Central memory CD8-positive, alpha-beta T cell (primary cell): ENCODE measurements around the gene CTU1.
"Not testable (repeated sequence)": the region's sequence is repeated elsewhere in the genome, so short reads cannot be mapped to it uniquely, and the experiment has no call there.

Experiments
- ATAC-seq: fragments of 150-1000 bp; cut with Tn5 transposase; replicated peaks from 2 replicates; pipeline ENCODE4 v1.10.0; 2022; ENCODE audit warnings: mild to moderate bottlenecking, moderate FRiP score, moderate number of reproducible peaks; ENCODE audit not compliant: poor library complexity, severe bottlenecking; ENCODE audit errors: extremely low read depth
- DNase-seq, 2 donors: peaks; one replicate each; pipeline ENCODE4 v3.0.0; 2021; ENCODE audit warnings: low spot score in 2 of 2
- H3K27ac Mint-ChIP-seq: one replicate; pipeline ENCODE4 v1.8.0; 2022; ENCODE audit warnings: low read depth, mild to moderate bottlenecking, moderate library complexity, mixed read lengths
- H3K27me3 Mint-ChIP-seq: one replicate; pipeline ENCODE4 v1.8.0; 2022; ENCODE audit warnings: mixed read lengths
- H3K36me3 Mint-ChIP-seq: one replicate; pipeline ENCODE4 v1.8.0; 2022; ENCODE audit warnings: mild to moderate bottlenecking, moderate library complexity, mixed read lengths; ENCODE audit not compliant: insufficient read depth
- H3K4me1 Mint-ChIP-seq: one replicate; pipeline ENCODE4 v1.8.0; 2022; ENCODE audit warnings: mixed read lengths
- H3K4me3 Mint-ChIP-seq: one replicate; pipeline ENCODE4 v1.8.0; 2022; ENCODE audit warnings: mild to moderate bottlenecking, moderate library complexity, mixed read lengths
- H3K9me3 Mint-ChIP-seq: one replicate; pipeline ENCODE4 v1.8.0; 2022; ENCODE audit warnings: mixed read lengths

CTU1 gene

DNA sequence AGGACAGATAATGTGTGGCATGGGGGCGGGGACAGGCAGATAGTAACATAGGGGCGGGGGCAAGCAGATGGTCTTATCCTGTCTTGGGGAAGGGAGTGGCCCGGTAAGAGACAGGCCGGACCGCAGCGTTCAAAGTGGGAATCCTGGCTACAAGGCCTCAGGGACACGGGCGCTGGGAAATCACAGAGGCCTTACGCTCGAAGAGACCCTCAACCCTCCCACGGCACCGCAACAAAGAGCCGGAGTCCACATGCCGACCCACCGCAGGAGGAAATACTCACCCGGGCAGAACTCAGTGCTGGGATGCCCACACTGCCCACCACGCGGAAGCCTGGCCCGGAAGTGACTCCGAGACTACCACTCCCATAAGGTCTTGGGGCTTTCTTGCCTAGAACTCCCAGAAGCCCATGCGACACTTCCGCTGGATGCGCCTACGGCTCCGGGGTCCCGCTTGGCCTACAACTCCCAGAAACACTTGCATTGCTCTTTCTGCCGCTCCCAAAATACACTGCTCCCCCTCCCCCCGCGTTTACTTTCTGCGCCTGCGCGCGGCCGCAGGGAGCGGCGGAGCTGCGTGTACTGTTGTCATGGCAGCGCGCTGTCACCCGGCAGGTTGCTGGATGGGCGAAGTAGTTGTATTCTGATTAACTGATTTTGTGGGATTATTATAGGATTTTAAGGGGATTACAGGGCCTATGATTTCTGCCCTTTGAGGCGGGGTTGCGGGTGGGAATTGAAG is at the start of gene CTU1:
CTU1 (minus strand) TSS at position 344 of the 739 bp plus-strand sequence. CDS start 3,840 bp downstream, outside the sequence.
- H3K9me3 Mint-ChIP-seq, result no peaks in the 10 kb centered on the region
- peak within 1 kb of the TSS; percentile 98 for H3K27ac Mint-ChIP-seq
- peak; percentile 90 to 98 for DNase-seq
- ATAC-seq, result peak; percentile 100
- peak within 1 kb of the TSS; percentile 90 for H3K4me3 Mint-ChIP-seq
- peaks cover 44% of the 10 kb centered on the region for H3K4me1 Mint-ChIP-seq
- no peaks in the 10 kb centered on the region for H3K27me3 Mint-ChIP-seq
- peaks cover 22% of the 10 kb centered on the region for H3K36me3 Mint-ChIP-seq

DNA sequence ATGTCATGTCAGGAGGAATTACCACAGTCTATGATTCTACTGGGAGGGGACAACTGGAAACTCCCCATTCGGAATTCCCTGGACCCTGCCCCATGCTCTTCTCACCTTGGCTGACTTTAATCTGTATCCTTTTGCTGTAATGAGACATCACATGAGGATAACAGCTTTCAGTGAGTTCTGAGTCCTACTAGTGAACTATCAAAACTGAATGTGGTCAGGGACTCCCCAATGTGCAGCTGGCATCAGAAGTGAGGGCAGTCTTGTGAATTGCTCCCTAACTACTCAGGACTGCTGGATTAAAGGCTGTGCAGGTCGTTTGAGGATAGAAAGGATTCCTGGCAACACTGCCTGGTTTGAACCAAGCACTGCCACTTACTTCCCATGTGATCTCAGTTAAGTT is 49.1 kb upstream of the CTU1 start:
- Mint-ChIP-seq H3K4me3 (no peak overlapping the region), H3K27ac (no peak overlapping the region), H3K9me3 (no peaks in the 10 kb centered on the region), H3K27me3 (no peaks in the 10 kb centered on the region), H3K36me3 (no peaks in the 10 kb centered on the region), H3K4me1 (peaks cover 12% of the 10 kb centered on the region)
- ATAC-seq (no peak), DNase-seq (no peak)

DNA sequence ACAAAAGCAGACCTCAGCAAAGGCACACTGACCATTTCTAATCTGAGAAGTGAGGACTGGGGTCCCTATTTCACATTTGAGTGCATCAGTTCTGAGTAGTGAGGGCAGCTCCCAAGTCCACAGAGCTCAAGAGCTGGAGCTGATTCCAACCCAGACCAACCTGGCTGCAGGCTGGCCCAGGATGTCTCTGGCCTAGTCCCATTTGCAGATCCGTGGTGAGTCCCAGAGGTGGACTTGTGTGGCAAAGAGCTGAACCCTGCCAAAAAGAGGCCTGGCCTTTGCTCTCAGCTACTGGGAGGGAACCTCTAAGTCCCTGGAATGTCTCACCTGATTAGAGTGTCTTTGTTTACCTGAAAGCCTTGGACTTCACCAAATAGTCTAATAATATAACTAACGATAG is 48.5 kb upstream of the CTU1 start:
- Mint-ChIP-seq H3K27me3 (no peaks in the 10 kb centered on the region), H3K4me3 (no peak overlapping the region), H3K4me1 (peaks cover 12% of the 10 kb centered on the region), H3K9me3 (no peaks in the 10 kb centered on the region), H3K36me3 (no peaks in the 10 kb centered on the region), H3K27ac (no peak overlapping the region)
- no peak for ATAC-seq
- DNase-seq, result no peak

DNA sequence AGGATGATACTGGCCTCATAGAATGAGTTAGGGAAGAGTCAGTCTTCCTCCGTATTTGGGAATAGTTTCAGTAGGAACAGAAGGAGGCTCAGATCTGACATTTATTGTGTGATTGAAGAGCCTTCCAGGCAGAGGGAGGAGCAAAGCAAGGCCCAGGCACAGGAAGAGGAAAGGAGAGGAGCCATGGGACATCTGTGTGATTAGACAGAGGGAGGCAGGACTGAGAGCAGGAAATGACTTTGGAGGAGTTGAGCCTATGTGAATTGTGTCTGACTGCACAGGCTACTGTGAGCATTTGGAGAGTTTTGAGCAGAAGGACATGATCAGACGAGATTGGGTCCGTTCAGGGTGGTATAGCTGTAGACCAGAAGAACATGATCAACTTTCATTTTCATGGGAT is 42.4 kb upstream of the CTU1 start:
- Mint-ChIP-seq H3K27ac (peak overlapping the region; percentile 9), H3K9me3 (peaks cover 6% of the 10 kb centered on the region)

DNA sequence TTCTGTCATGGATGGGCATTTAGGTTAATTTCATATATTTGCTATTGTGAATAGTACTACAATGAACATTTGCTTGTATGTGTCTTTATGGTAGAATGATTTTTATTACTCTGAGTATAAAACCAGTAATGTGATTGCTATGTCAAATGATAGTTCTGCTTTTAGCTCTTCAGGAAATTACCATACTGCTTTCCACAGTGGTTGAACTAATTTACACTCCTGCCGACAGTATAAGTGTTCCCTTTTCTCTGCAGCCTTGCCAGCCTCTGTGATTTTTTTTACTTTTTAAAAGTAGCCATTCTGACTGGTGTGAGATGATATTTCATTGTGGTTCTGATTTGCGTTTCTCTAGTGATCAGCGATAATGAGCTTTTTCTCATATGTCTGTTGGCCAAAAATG is 40.4 kb upstream of the CTU1 start:
- Mint-ChIP-seq H3K9me3 (peaks cover 6% of the 10 kb centered on the region), H3K27me3 (no peaks in the 10 kb centered on the region), H3K36me3 (peaks cover 3% of the 10 kb centered on the region), H3K4me3 (no peak overlapping the region), H3K4me1 (peaks cover 29% of the 10 kb centered on the region), H3K27ac (no peak overlapping the region)
- ATAC-seq (no peak), DNase-seq (no peak)

More for the DNA sequence above, 42.4 kb upstream of the CTU1 start:
- Mint-ChIP-seq H3K27me3 (no peaks in the 10 kb centered on the region), H3K4me3 (no peak overlapping the region), H3K4me1 (peaks cover 24% of the 10 kb centered on the region), H3K36me3 (peaks cover 3% of the 10 kb centered on the region)
- ATAC-seq, result no peak
- no peak for DNase-seq

DNA sequence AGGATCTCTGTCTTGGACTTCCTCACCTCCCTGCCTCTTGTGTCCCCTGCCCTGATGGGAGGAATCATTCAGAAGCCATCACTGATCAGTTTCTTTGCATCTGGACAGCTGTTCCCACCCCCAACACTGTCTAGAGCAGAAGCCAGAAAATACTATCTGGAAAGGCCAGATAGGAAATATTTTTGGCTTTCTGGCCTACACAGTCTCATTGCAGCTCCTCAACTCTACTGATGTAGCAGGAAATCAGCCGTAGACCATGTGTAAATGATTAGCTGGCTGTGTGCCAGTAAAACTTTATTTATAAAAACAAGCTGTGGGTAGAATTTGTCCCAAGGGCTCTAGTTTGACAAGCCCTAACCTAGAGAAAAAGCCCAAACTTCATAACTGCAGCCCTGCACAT is 39.5 kb upstream of the CTU1 start:
- H3K27me3 Mint-ChIP-seq, result no peaks in the 10 kb centered on the region
- no peak for ATAC-seq
- no peak for DNase-seq
- peak overlapping the region; percentile 79 for H3K27ac Mint-ChIP-seq
- peaks cover 6% of the 10 kb centered on the region for H3K9me3 Mint-ChIP-seq
- H3K4me1 Mint-ChIP-seq, result peaks cover 29% of the 10 kb centered on the region
- H3K4me3 Mint-ChIP-seq, result no peak overlapping the region
- H3K36me3 Mint-ChIP-seq, result peaks cover 3% of the 10 kb centered on the region

DNA sequence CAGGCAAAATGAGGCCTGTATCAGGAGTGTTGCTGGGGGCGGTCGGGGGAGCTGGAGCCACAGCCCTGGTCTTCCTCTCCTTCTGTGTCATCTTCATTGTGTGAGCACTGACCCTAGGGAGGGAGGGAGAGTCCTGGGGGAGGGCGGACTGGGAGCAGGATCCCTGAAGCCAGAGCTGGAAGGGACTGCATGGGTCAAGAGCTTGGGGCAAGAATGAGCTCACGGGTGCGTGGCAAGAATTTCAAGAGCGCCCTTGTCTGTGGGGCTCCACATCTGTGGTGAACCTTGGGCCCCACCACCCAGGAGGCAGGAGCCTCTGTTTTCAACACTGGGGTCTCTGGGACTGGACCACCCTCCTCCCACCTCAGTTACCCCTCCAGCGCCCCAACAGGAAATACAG is 38.5 kb upstream of the CTU1 start:
- Mint-ChIP-seq H3K27me3 (no peaks in the 10 kb centered on the region), H3K4me1 (peaks cover 29% of the 10 kb centered on the region), H3K36me3 (peaks cover 3% of the 10 kb centered on the region), H3K4me3 (no peak overlapping the region), H3K27ac (peak overlapping the region; percentile 79), H3K9me3 (peaks cover 6% of the 10 kb centered on the region)
- ATAC-seq, result no peak
- DNase-seq, result no peak

DNA sequence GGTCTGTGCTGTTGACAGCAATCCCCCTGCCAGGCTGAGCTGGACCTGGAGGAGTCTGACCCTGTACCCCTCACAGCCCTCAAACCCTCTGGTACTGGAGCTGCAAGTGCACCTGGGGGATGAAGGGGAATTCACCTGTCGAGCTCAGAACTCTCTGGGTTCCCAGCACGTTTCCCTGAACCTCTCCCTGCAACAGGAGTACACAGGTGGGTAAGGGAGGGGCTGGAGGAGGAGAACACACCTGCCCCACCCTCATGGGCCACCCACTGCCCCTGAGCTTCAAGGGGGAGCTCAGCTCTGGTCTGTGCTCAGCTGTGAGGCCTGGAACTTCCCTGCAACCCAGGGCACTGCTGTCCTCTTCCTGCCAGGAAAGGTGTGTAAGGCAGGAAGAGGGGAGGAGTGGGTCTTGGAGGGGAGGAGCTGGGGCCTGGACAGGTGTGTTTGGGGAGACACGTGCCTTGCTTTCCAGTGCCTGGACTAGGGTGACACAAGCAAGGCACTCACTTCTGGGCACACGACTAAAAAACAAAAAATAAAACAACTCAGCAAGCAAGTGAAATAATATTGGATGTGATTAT is 37.8 kb upstream of the CTU1 start:
- Mint-ChIP-seq H3K27ac (no peak overlapping the region), H3K4me1 (peaks cover 34% of the 10 kb centered on the region), H3K9me3 (peaks cover 5% of the 10 kb centered on the region), H3K27me3 (no peaks in the 10 kb centered on the region), H3K36me3 (peaks cover 3% of the 10 kb centered on the region), H3K4me3 (no peak overlapping the region)
- DNase-seq (no peak), ATAC-seq (no peak)

DNA sequence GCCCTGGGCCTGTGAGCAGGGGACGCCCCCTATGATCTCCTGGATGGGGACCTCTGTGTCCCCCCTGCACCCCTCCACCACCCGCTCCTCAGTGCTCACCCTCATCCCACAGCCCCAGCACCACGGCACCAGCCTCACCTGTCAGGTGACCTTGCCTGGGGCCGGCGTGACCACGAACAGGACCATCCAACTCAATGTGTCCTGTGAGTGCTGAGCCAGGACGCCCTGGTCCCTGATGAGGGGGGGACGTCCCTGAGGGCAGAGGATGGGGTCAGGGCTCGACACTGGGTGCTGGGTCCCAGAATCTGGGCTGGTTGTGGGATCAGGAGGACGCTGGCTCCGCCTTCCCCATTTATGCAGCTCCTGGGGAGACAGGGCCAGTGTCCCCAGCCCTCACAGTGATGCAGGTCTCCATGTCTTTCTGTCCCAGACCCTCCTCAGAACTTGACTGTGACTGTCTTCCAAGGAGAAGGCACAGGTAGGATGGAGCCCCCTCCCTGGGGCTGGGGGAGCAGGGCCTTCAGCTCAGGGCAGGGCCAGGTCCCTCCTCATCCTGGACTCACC is 36.4 kb upstream of the CTU1 start:
- no peak for ATAC-seq
- Mint-ChIP-seq H3K4me3 (no peak overlapping the region), H3K27me3 (no peaks in the 10 kb centered on the region)

DNA sequence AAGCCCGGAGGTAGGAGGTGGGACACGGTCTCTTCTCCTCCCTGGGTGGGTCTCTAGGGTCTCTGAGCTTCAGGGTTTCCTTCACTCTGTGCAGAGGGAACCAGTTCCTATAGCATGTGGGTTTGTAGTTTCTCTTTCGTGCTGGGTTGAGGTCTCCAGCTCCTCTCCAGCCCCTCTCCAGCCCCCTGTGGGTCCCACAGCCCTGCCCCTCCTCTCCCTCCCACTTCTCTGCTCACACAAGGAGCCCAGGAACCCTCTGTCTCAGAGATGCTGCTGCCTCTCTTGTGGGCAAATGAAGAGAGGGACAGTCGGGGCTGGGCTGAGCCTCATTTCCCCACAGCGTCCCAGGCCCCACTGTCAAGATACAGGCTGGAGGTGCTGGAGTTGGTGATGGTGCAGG is 35.3 kb upstream of the CTU1 start:
- Mint-ChIP-seq H3K9me3 (no peaks in the 10 kb centered on the region), H3K4me3 (no peak overlapping the region), H3K27ac (peak overlapping the region; percentile 44), H3K36me3 (no peaks in the 10 kb centered on the region), H3K27me3 (no peaks in the 10 kb centered on the region), H3K4me1 (peaks cover 42% of the 10 kb centered on the region)
- no peak for DNase-seq
- ATAC-seq, result no peak

More for the DNA sequence above, 36.4 kb upstream of the CTU1 start:
- Mint-ChIP-seq H3K4me1 (peaks cover 33% of the 10 kb centered on the region), H3K27ac (peak overlapping the region; percentile 53), H3K9me3 (no peaks in the 10 kb centered on the region), H3K36me3 (no peaks in the 10 kb centered on the region)
- DNase-seq, result no peak

DNA sequence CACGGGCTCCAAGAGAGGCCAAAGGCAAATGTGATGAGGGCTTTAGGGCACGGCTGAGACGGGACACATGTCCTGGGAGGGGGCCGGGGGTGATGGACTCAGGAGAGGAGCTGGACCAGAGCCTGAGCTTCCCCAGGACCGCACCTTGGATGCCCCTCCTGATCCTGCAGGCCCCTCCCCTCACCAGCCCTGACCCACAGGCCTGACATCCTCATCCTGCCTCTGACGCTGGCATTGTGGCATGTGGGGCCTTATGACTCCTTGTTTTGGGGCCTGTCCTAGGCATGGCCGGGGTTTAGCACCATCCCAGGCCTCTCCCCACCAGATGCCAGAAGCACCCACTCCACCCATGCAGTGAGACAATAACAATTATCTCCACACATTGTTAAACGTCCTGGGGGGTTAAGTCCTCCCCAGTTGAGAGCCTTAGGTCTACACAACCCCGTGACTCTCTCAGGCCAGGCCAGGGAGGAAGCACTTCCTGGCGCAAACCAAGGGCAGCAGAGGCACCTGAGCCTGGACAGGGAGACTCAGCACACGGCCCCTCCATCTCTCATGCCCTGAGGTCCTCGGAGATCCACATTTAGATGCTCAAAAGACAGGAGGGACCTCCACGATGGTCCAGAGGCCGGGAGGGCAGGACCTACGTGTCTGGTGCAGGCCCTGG is 34.7 kb upstream of the CTU1 start:
- H3K27ac Mint-ChIP-seq, H3K4me3 Mint-ChIP-seq, H3K27me3 Mint-ChIP-seq: not testable (repeated sequence)

DNA sequence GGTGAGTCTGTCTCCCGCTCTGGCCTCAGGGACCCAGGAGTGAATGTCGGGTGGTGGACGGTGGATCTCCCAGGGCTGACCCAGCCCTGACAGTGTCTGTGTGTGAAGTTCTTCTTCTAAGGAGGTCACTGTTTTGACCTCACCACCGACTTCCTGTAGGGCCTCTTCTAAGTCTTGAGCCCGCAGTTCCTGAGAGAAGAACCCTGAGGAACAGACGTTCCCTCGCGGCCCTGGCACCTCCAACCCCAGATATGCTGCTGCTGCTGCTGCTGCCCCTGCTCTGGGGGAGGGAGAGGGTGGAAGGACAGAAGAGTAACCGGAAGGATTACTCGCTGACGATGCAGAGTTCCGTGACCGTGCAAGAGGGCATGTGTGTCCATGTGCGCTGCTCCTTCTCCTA is 33.9 kb upstream of the CTU1 start, which contains the start of gene SIGLEC7:
SIGLEC7 (plus strand) TSS at position 183 of the 400 bp plus-strand sequence; CDS start at position 252, 69 bp downstream.
- H3K9me3 Mint-ChIP-seq, result no peaks in the 10 kb centered on the region
- H3K27ac Mint-ChIP-seq, result no peak within 1 kb of the TSS
- H3K36me3 Mint-ChIP-seq, result no peaks in the 10 kb centered on the region
- ATAC-seq, result no peak
- no peaks in the 10 kb centered on the region for H3K27me3 Mint-ChIP-seq
- H3K4me1 Mint-ChIP-seq, result peaks cover 38% of the 10 kb centered on the region
- no peak within 1 kb of the TSS for H3K4me3 Mint-ChIP-seq
- DNase-seq, result no peak

More for the DNA sequence above, 34.7 kb upstream of the CTU1 start:
- DNase-seq, H3K36me3 Mint-ChIP-seq, ATAC-seq, H3K9me3 Mint-ChIP-seq: not testable (repeated sequence)
- peaks cover 38% of the 10 kb centered on the region for H3K4me1 Mint-ChIP-seq
